Measurements from ENCODE around the gene SRSF12.

Gene SRSF12

DNA sequence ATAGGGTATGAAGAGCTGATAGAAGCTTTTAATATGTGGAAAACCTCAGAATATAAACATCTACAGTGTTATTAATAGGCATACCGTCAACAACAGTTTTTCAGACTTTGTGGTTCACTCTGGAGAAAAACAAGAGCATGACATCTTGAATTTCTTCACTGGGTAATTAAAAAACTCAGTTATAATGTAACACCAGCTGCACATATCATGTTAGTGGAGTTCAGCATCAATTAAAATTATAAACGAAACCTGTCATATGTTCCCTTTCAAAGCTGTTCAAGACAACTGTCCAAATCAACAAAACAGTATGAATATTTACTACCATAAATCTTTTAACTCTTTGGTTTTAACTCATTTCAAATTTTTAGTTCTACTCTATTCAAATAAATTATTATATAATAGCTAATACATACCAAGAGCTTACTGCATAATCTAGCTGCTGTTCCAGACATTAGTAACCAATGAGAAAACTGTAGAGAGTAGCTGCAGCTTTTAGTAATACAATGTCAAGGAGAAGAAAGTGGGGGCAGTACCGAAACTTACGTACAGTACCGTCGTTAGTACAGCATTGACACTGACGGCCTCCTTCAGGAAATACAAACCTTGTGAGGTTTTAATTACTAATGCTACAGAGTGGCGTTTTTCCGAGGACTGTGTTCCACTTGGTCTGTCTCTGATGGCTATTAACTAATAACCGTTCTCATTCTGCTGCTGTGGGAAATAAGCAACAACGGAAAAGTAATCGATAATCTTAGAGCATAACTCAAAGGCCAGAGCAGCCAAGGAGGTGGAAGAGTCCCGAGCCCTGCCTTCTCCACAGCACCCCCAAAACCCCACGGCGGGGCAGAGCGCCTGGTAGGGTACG, 27.5 kb upstream of the SRSF12 start:
- TF ChIP-seq CTCF (conservative IDR thresholded peaks at IDR 0.05; ENCODE audit: low read depth, low read length) = no peak
- peaks cover 30% of the 10 kb centered on the region for H3K79me2 ChIP-seq (ENCODE audit: insufficient read depth, low read depth)
- H3K9ac ChIP-seq = peak overlapping the region; percentile 95
- H2AFZ ChIP-seq (ENCODE audit: low read depth) = peak overlapping the region; percentile 82
- H3K27ac ChIP-seq = peak overlapping the region; percentile 94
- H3K27me3 ChIP-seq (ENCODE audit: insufficient read depth, low read depth) = no peaks in the 10 kb centered on the region
- no peaks in the 10 kb centered on the region for H4K20me1 ChIP-seq (ENCODE audit: insufficient read depth)
- peak overlapping the region; percentile 62 for H3K4me2 ChIP-seq
- H3K4me3 ChIP-seq (IDR thresholded peaks at IDR 0.05; ENCODE audit: insufficient read depth, low read depth, low read length) = no peak overlapping the region
- no peaks in the 10 kb centered on the region for H3K36me3 ChIP-seq (ENCODE audit: insufficient read depth)
- H3K4me1 ChIP-seq (ENCODE audit: low read depth, poor library complexity, severe bottlenecking) = peaks cover 29% of the 10 kb centered on the region

DNA sequence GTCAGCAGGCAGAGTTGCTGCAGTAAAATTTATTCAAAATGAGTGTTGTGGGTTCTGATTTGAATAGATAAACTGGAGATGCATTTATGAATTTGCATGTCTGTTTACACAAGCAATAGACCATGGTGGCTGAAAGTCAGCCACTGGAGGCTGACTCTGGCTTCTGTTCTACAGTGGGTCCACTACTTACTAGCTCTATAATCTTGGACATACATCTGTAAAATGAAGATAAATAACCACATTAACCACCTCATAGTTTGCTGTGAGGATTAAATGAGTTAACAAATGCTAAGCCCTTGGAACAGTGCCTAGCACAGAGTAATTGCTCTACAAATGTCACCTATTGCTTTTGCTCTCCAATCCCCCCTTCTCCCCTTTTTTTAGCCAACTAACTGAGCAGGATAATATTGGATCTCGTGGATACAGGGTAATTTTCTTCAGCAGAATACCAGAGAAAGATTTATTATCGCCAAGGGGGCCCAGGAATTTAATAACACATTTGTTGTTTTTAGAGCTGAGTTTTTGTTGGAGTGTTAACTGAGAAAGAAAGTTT, 26.6 kb upstream of the SRSF12 start:
- Histone ChIP-seq H3K27me3 (ENCODE audit: insufficient read depth, low read depth) (no peaks in the 10 kb centered on the region), H2AFZ (ENCODE audit: low read depth) (no peak overlapping the region), H3K9ac (no peak overlapping the region; the same call in 1 of the 2 replicates), H3K79me2 (ENCODE audit: insufficient read depth, low read depth) (peaks cover 30% of the 10 kb centered on the region), H3K4me2 (peak overlapping the region; percentile 62), H3K4me3 (IDR thresholded peaks at IDR 0.05; ENCODE audit: insufficient read depth, low read depth, low read length) (no peak overlapping the region), H4K20me1 (ENCODE audit: insufficient read depth) (no peaks in the 10 kb centered on the region), H3K4me1 (ENCODE audit: low read depth, poor library complexity, severe bottlenecking) (peaks cover 29% of the 10 kb centered on the region), H3K27ac (peak overlapping the region; percentile 94; the same call in 1 of the 2 replicates), H3K36me3 (ENCODE audit: insufficient read depth) (no peaks in the 10 kb centered on the region)
- TF ChIP-seq CTCF (conservative IDR thresholded peaks at IDR 0.05; ENCODE audit: low read depth, low read length) = no peak

DNA sequence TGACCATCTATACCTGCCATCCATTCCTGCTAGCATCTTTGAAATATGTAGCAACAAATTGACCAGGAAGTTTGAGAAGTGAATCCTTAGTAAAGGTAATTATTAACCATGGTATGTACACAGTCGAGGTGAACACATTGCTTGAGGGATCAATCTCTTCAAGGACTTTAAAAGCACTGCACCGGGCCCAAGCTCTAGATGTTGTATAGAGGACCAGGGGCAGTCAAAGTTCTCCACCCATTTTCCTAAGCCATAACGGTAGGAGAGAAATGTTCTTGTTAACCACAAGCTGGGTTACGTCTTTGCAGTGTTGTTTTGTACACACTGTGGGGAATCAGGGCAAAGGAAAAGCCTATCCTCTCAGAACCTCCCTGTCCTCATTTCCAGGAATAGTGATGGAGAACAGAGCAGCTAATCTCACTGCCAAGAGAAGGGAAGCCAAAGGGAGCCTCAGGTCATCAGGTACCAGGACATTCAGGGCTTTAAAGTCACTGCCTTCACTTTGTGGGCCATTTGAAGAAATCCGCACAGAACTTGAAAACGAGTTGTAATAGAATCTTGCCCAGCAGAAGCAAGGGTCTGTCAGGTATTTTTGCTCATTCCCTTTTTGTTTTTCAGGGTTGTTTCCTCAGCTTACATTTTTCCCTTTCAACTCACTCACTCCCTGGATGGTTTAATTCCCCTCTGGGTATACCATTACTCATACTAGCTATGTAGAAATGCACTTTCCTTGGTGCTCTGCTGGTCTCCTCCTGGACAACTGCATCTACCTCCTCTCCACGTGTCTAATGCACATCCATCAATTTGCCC, 22.7 kb upstream of the SRSF12 start:
- Histone ChIP-seq H2AFZ (ENCODE audit: low read depth) (no peak overlapping the region), H3K79me2 (ENCODE audit: insufficient read depth, low read depth) (no peaks in the 10 kb centered on the region), H3K4me2 (no peak overlapping the region), H3K27ac (no peak overlapping the region), H3K36me3 (ENCODE audit: insufficient read depth) (no peaks in the 10 kb centered on the region), H3K4me3 (IDR thresholded peaks at IDR 0.05; ENCODE audit: insufficient read depth, low read depth, low read length) (no peak overlapping the region), H3K27me3 (ENCODE audit: insufficient read depth, low read depth) (no peaks in the 10 kb centered on the region), H3K4me1 (ENCODE audit: low read depth, poor library complexity, severe bottlenecking) (peaks cover 15% of the 10 kb centered on the region), H3K9ac (no peak overlapping the region), H4K20me1 (ENCODE audit: insufficient read depth) (no peaks in the 10 kb centered on the region)
- no peak for TF ChIP-seq CTCF (conservative IDR thresholded peaks at IDR 0.05; ENCODE audit: low read depth, low read length)

- Histone ChIP-seq H3K4me3 (IDR thresholded peaks at IDR 0.05; ENCODE audit: insufficient read depth, low read depth, low read length) (no peak overlapping the region), H3K4me1 (ENCODE audit: low read depth, poor library complexity, severe bottlenecking) (peaks cover 7% of the 10 kb centered on the region), H4K20me1 (ENCODE audit: insufficient read depth) (no peaks in the 10 kb centered on the region), H3K27ac (no peak overlapping the region), H3K36me3 (ENCODE audit: insufficient read depth) (no peaks in the 10 kb centered on the region), H3K9ac (no peak overlapping the region), H2AFZ (ENCODE audit: low read depth) (no peak overlapping the region), H3K4me2 (no peak overlapping the region), H3K79me2 (ENCODE audit: insufficient read depth, low read depth) (no peaks in the 10 kb centered on the region), H3K27me3 (ENCODE audit: insufficient read depth, low read depth) (no peaks in the 10 kb centered on the region)
- TF ChIP-seq CTCF (conservative IDR thresholded peaks at IDR 0.05; ENCODE audit: low read depth, low read length) = no peak
Observed at GRCh38 chr6:89139509-89140346, 21.9 kb upstream of the SRSF12 start.

Measured in KMS-11 (cell line).